HG02981 (cell line): ENCODE measurements around the gene KRT81.
"Not testable (repeated sequence)": the region's sequence is repeated elsewhere in the genome, so short reads cannot be mapped to it uniquely, and the experiment has no call there.

Experiments used
- ATAC-seq: cut with Tn5 transposase; IDR thresholded peaks from one replicate; pipeline ENCODE4 v1.9.1; 2021; ENCODE audit warnings: mild to moderate bottlenecking, moderate library complexity; ENCODE audit not compliant: unreplicated experiment

KRT81 gene

DNA sequence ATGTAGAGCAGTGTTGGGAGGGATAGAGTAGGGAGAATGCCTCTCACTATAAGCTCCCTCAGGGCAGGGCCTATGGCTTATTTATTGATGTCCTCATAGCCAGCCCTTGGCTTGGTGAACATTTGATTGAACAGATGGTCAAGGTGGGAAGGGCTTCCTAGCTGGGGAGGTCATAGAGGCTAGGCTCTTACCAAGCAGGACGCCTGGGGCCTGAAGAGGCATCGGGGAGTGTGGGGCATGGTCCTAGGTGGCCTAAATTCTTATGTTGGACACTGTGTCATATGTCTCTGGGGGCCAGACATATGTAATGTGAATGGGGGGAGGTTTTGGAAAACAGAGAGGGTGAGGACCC lies 34.8 kb downstream of the KRT81 start:
- no peak for ATAC-seq

- ATAC-seq = no peak
These were observed 35.3 kb downstream of the KRT81 start for GRCh38 chr12:52255926-52256583.

DNA sequence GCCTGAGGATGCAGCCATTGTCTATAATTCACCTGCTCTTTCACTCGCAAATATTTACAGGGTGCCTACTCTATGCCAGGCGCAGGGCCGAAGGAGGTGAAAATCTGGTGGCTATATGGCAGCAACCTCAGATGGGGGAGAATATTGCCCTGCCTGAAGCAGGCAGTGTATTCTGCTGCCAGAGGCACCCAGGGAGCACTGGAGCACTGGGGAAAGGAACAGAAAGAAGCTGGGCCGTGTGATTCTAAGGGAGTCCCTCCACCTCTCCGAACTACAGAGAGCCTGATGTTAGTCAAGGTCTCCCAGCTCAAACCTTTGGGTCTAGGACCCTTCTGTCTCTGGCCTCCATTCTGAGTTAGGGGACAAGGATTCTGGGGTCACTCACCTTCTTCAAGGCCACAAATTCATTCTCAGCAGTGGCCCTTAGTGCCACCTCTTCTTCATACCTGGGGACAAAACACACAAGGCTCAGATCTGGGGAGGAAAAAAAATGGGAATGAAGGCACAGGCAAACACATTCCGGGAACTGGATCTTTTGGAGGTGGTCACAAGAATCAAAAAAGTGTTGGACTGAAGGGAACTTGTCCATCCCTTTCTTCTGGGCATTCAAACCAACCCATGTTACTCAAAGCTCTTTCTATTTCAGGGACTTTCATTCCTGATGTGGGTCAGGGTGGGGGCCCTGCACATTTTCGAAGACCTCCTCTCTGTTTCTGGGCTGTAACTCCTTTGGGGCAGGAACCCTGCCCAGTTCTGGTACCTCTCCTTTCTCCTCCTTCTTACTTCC lies 36.2 kb downstream of the KRT81 start:
- no peak for ATAC-seq

- ATAC-seq = no peak
These were observed 37.0 kb downstream of the KRT81 start for GRCh38 chr12:52254180-52254964.

DNA sequence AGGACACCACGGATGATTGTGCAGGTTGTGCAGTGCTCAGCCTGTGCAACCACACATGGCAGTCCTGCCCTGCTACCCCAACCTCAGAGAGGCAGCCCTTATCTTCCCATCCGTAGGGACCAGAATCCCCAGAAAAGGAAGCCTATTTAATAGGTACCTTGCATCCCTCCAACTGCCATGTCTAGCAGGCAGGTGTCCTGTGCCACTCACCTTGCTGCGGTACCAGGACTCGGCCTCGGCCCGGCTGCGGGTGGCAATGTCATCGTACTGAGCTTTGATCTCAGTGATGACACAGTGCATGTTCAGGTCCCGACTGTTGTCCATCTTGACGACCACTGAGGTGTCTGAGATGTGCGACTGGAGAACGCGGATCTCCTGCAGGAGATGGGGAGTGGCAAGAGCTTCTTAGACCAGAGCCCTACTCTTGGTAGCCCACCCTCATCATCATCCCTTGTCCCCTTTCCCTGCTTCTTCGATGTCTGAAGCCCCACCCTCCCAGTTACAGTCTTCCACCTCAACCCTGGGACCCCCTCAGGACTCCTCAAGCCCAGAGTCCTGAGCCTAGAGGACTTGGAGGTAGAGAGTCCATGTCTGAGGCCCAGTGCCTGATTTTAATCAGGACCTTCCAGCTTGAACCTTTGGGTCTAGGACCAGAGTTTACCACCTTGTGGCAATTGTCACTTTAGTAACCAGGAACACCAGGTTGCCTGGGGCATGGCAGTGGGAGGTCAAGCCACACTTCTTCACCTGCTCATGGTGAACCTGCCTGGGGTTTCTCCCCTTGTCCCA lies 37.7 kb downstream of the KRT81 start:
- ATAC-seq = no peak

DNA sequence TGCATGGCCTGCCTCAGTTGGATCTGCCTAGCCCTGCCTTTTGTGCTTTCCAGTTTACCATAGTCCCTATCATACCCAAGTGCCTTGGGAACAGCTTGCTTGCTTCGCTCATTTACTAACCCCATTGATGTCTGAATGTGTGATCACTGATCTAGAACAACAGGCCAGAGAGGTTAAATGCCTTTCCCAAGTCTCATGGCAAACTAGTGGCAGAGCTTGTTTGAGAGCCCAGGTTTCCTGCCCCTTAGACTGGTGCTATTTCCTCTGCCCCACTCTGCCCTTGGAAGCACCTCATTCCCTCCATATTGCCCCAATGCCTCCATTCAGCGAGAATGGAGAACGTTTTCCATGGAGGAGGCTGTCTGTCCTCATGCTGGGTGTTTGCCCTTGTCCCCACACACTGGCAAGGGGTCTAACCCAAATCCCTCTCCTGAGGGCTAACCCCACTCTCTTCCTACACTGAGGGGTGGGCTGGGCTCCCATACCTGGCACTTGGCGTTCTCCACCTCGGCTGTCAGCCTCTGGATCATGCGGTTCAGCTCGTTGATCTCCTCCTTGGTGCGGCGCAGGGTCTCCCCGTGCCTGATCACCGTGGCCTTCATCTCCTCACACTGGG lies 38.5 kb downstream of the KRT81 start:
- ATAC-seq = no peak

DNA sequence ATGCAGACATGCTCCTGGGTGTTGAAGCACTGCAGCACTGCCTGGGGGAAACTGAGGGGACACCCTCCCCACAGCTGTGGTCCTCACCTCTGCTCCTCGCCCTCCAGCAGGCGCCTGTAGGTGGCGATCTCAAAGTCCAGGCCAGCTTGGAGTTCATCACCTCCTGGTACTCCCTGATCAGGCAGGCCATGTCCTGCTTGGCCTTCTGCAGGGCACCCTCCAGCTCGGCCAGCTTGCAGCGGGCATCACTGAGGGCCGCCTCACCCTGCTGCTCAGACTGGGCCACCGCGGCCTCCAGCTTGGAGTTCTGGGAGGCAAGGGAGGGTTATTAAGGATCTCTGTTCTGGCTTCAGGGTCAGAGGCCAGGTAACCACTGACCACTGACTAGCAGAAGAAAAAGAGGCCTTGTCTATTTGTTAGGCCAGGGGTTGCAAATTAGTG lies 39.1 kb downstream of the KRT81 start:
- not testable (repeated sequence) for ATAC-seq

- no peak for ATAC-seq
These were observed 39.8 kb downstream of the KRT81 start for GRCh38 chr12:52251367-52252051.

DNA sequence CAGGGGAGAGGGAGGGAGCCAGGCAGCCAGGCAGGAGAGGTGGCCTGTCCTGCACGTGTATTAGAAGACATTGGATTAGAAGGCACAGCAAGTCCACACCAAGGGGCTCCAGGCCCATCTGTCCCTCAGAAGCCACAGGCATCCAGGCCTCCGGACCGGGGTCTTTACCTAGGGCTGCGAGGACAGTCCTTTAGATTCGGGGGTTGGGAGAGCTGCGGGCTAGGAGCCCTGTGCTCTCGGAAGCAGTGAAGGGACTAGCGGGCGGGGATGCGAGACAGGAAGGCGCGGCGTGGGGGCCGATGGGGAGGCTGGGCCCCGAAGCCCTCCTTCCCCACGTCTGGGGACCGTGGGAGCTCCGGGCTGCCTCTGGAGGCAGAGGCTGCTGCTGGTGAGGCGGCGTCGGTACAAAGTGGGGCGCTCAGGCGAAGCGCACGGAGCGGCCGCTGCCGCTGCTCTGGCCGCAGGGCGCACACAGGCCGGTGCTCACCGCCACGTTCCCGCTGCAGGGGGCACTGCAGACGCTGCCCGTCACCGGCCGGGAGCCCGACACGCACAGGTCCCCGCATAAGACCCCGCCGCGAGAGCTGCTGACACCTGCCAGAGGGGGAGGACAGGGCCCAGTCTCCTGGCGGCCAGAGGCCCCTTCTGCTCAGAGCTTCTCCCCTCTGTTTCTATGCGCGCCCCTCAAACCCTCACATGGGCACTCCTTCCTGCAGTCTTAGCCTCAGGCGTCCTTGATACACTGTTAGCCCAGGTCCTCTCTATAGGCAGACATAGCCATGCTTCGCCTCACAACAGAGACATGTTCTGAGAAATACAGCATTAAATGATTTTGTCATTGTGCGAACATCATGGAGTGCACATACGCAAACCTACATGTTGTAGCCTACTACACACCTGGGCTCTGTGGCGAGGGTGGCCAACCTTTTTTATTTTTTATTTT lies 41.0 kb downstream of the KRT81 start:
- ATAC-seq = no peak

- no peak for ATAC-seq
These were observed 41.8 kb downstream of the KRT81 start for GRCh38 chr12:52249511-52250047.

GRCh38 chr12:52248541-52249461 lies 42.5 kb downstream of the KRT81 start:
- ATAC-seq = no peak

- no peak for ATAC-seq
These were observed 43.5 kb downstream of the KRT81 start for GRCh38 chr12:52247622-52248540.

DNA sequence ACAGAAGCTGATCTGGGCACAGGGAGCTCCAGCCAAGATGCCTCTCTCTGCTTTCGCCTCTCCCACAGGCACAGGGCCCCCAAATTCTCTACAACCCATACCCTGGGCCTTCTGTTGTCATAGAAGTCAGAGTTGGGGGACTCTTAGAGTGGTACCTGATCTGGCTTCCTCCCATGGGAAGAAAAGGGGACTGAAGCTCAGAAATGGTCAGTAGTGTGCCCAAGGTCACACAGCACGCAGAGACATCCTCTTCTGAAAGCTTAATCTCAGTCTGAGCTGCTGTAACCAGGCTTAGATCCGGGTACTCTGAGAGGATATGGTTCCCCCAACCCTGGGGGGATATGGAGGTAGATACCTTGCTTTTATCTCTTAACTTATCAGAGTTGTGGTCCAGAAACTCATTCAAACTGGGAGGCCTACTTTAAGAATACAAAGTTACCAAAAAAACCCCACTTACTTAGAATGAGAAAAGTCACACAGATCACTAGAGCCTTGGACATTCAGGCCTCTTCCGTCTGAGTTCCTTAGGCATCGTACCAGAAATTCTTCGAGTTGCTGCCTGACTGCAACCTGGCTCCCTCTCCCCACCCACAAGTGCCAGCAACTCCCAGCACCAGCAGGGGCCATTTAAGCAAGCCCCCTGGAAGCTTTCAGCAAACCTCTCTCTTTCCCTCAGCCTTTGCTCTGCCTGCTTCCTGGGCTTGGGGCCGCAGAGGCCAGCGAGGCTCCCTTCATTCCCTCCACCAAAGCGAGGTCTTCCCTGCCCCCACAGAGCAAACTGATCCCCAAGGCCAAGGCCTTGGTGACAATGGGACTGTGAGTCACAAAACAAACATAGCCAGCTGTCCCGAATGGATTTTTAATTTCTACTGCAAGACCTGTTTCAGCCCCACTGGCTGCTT lies 44.4 kb downstream of the KRT81 start:
- ATAC-seq = no peak

- ATAC-seq = no peak
These were observed 45.3 kb downstream of the KRT81 start for GRCh38 chr12:52245962-52246569.
